B cell (primary cell): Measurements from ENCODE around the gene APCDD1. TPM values are rescaled to one million over a fixed set of nuclear protein-coding genes. Genes with fewer than 3 reads are reported as not detected.

ENCODE experiments used
- ATAC-seq: fragments of 200-7000 bp; cut with Tn5 transposase; one replicate; pipeline ENCODE4 v1.10.0; 2021; ENCODE audit warnings: low read depth, mild to moderate bottlenecking, moderate number of reproducible peaks, moderate library complexity
- CTCF ChIA-PET: fragments of 350-600 bp; sonication (Branson Sonifier 250); formaldehyde crosslinking; loops from one replicate; lab custom pipeline; 2021; ENCODE audit warnings: antibody characterized with exemption, inconsistent platforms; lab: Charles Lee
- POLR2A ChIA-PET: fragments of 350-600 bp; sonication (Branson Sonifier 250); formaldehyde crosslinking; loops from one replicate; lab custom pipeline; 2021; ENCODE audit warnings: antibody characterized with exemption; lab: Charles Lee
- DNase-seq: peaks from one replicate; pipeline ENCODE4 v3.0.0; 2013
- H2AFZ ChIP-seq: 2 replicates; pipeline ENCODE4 v1.6.1; 2012; ENCODE audit warnings: mild to moderate bottlenecking, low read depth, low read length; ENCODE audit not compliant: insufficient read depth, poor library complexity, severe bottlenecking
- H3K27ac ChIP-seq, 2 donors: 1 replicate in 1 of 2; 2 replicates in 1 of 2; pipeline ENCODE4 v1.5.1; 2012 to 2013; ENCODE audit warnings: low read length in 2 of 2, mild to moderate bottlenecking in 2 of 2, moderate library complexity in 1 of 2
- H3K27me3 ChIP-seq, 4 experiments: fragments of 200-600 bp in 1 of 4; sonication (generic) in 1 of 4; replicated peaks in 1 of 4; 1 replicate in 2 of 4; 2 replicates in 2 of 4; pipeline versions ENCODE4 v1.6.1 to v1.7.0; 2013 to 2016; ENCODE audit warnings: low read length in 3 of 4, mild to moderate bottlenecking in 2 of 4, mixed read lengths in 1 of 4, moderate library complexity in 1 of 4; ENCODE audit not compliant: insufficient read depth in 4 of 4, control insufficient read depth in 3 of 4; ENCODE audit errors: control extremely low read depth in 1 of 4
- H3K36me3 ChIP-seq, 2 experiments: replicated peaks in 1 of 2; 1 replicate in 1 of 2; 2 replicates in 1 of 2; pipeline versions ENCODE4 v1.6.1 to v1.7.1; 2013; ENCODE audit warnings: low read length in 1 of 2; ENCODE audit not compliant: insufficient read depth in 2 of 2, control insufficient read depth in 1 of 2; ENCODE audit errors: control extremely low read depth in 1 of 2, extremely low read depth in 1 of 2
- H3K4me1 ChIP-seq, 2 donors: fragments of 200-600 bp in 1 of 2; sonication (generic) in 1 of 2; 1 replicate in 1 of 2; 2 replicates in 1 of 2; pipeline versions ENCODE4 v1.5.1 to v1.6.1; 2013 to 2017; ENCODE audit warnings: low read length in 2 of 2; ENCODE audit not compliant: control insufficient read depth in 2 of 2, insufficient read depth in 2 of 2
- H3K4me2 ChIP-seq: replicated peaks from 2 replicates; pipeline ENCODE3; 2012; ENCODE audit warnings: mild to moderate bottlenecking, low read depth, low read length; ENCODE audit not compliant: poor library complexity, severe bottlenecking
- H3K4me3 ChIP-seq, 5 experiments: fragments of 200-600 bp in 1 of 5; sonication (generic) in 1 of 5; 1 replicate in 3 of 5; 2 replicates in 2 of 5; pipeline versions ENCODE4 v1.5.1 to v1.7.0; 2011 to 2016; ENCODE audit warnings: low read length in 4 of 5, mild to moderate bottlenecking in 4 of 5, low read depth in 2 of 5, control low read depth in 1 of 5, moderate library complexity in 1 of 5; ENCODE audit not compliant: insufficient read depth in 1 of 5; ENCODE audit errors: control extremely low read depth in 1 of 5, extremely low read depth in 1 of 5
- H3K79me2 ChIP-seq: fragments of 200-600 bp; sonication (generic); one replicate; pipeline ENCODE4 v1.6.0; 2016; ENCODE audit warnings: low read length; ENCODE audit not compliant: control insufficient read depth, insufficient read depth
- H3K9ac ChIP-seq: fragments of 200-600 bp; sonication (generic); 2 replicates; pipeline ENCODE4 v1.6.1; 2017; ENCODE audit warnings: mild to moderate bottlenecking, low read length, moderate library complexity
- H3K9me3 ChIP-seq, 3 donors: one replicate each; pipeline versions ENCODE4 v1.6.1 to v1.7.1; 2013; ENCODE audit warnings: low read length in 2 of 3; ENCODE audit not compliant: control insufficient read depth in 2 of 3, insufficient read depth in 1 of 3; ENCODE audit errors: control extremely low read depth in 1 of 3
- H4K20me1 ChIP-seq: 2 replicates; pipeline ENCODE4 v1.6.0; 2012; ENCODE audit warnings: mild to moderate bottlenecking, low read length; ENCODE audit not compliant: insufficient read depth, control insufficient read depth, poor library complexity, severe bottlenecking
- H3K27ac Mint-ChIP-seq: one replicate; pipeline ENCODE4 v1.8.0; 2021; ENCODE audit warnings: mixed read lengths
- H3K27me3 Mint-ChIP-seq: one replicate; pipeline ENCODE4 v1.8.0; 2021; ENCODE audit warnings: mixed read lengths
- H3K4me1 Mint-ChIP-seq: one replicate; pipeline ENCODE4 v1.8.0; 2021; ENCODE audit warnings: mixed read lengths
- H3K4me3 Mint-ChIP-seq: one replicate; pipeline ENCODE4 v1.8.0; 2021; ENCODE audit warnings: mixed read lengths
- H3K9me3 Mint-ChIP-seq: one replicate; pipeline ENCODE4 v1.8.0; 2022; ENCODE audit warnings: mixed read lengths; ENCODE audit not compliant: insufficient read depth
- CTCF ChIP-seq: fragments of 200-600 bp; IDR thresholded peaks from one replicate; pipeline ENCODE4 v1.8.0; 2022; ENCODE audit warnings: antibody characterized with exemption, mild to moderate bottlenecking
- EZH2 ChIP-seq: IDR thresholded peaks from 2 replicates; pipeline ENCODE4 v1.6.1; 2012; ENCODE audit warnings: borderline replicate concordance, low read depth, mild to moderate bottlenecking, moderate library complexity, low read length; ENCODE audit not compliant: insufficient read depth, poor library complexity, severe bottlenecking
- WGBS: methylation state at CpG from one replicate; pipeline ENCODE4 v1.1.5; 2013; ENCODE audit warnings: missing lambda C conversion rate; ENCODE audit not compliant: insufficient coverage; 5-methylcytosine and 5-hydroxymethylcytosine counted together
- intact Hi-C: fragments of 100-400 bp; cut with micrococcal nuclease; formaldehyde crosslinking; loops from one replicate; pipeline ENCODE4 v1.10.0; 2022
- polyA plus RNA-seq: library from polyadenylated mRNA; depleted of rRNA; stranded (reverse); fragments of >200 nt; gene quantifications from 2 replicates; pipeline ENCODE4 v1.2.3, GENCODE V29; 2012
- total RNA-seq, 2 donors: library from RNA; stranded (reverse); fragments of 120-200 nt in 1 of 2; gene quantifications; 1 replicate in 1 of 2; 2 replicates in 1 of 2; pipeline versions ENCODE4 v1.2.3 to v1.2.4, GENCODE V29; 2013 to 2022

The APCDD1 gene
- total and polyA plus RNA-seq, 2 donors (not counting 1 experiment from before 2014, with no cell fraction given) = 1.0 to 1.1 TPM

- Histone ChIP-seq H3K79me2 (no peaks in the 10 kb centered on the region), H4K20me1 (no peaks in the 10 kb centered on the region), H3K27ac (no peak overlapping the region), H3K4me2 (no peak overlapping the region), H3K4me1 (no peaks in the 10 kb centered on the region), H3K27me3 (no peaks in the 10 kb centered on the region), H3K4me3 (no peak overlapping the region), H2AFZ (no peak overlapping the region), H3K9ac (no peak overlapping the region), H3K36me3 (no peaks in the 10 kb centered on the region), H3K9me3 (no peaks in the 10 kb centered on the region)
- Mint-ChIP-seq H3K27me3 (peaks cover 4% of the 10 kb centered on the region), H3K27ac (no peak overlapping the region), H3K4me1 (no peaks in the 10 kb centered on the region), H3K4me3 (no peak overlapping the region), H3K9me3 (no peaks in the 10 kb centered on the region)
- no peak for TF ChIP-seq EZH2
- TF ChIP-seq CTCF = no peak
- CTCF ChIA-PET = no interaction called here
- no peak for ATAC-seq
- no peak for DNase-seq
- POLR2A ChIA-PET = no interaction called here
- intact Hi-C loops = no loop called here
- 100% methylated on average over 4 of the region's 5 CpGs for WGBS
Observed at GRCh38 chr18:10412933-10413332, 41.5 kb upstream of the APCDD1 start.

- Mint-ChIP-seq H3K27me3 (peaks cover 4% of the 10 kb centered on the region), H3K4me1 (no peaks in the 10 kb centered on the region), H3K9me3 (no peaks in the 10 kb centered on the region), H3K4me3 (no peak overlapping the region), H3K27ac (no peak overlapping the region)
- H4K20me1 ChIP-seq = no peaks in the 10 kb centered on the region
- H3K9ac ChIP-seq = no peak overlapping the region
- no peaks in the 10 kb centered on the region for H3K27me3 ChIP-seq
- TF ChIP-seq CTCF = no peak
- no peak for TF ChIP-seq EZH2
- H2AFZ ChIP-seq = peak overlapping the region; percentile 34
- no peak overlapping the region for H3K27ac ChIP-seq
- no peaks in the 10 kb centered on the region for H3K79me2 ChIP-seq
- H3K4me3 ChIP-seq = no peak overlapping the region
- ChIA-PET POLR2A (no interaction called here), CTCF (no interaction called here)
- WGBS = 28% methylated on average over 2 of the region's 3 CpGs
- DNase-seq (no peak), ATAC-seq (no peak)
- H3K4me1 ChIP-seq = no peaks in the 10 kb centered on the region
- intact Hi-C loops = no loop called here
- no peaks in the 10 kb centered on the region for H3K9me3 ChIP-seq
- H3K36me3 ChIP-seq = no peaks in the 10 kb centered on the region
- H3K4me2 ChIP-seq = no peak overlapping the region
Observed at GRCh38 chr18:10413722-10414121, 40.7 kb upstream of the APCDD1 start.
